Measurements from ENCODE around the gene PHF2.

GRCh38 chr9:93582115-93582514 is 5.7 kb downstream of the PHF2 start:
- TF ChIP-seq POLR2A (IDR thresholded peaks at IDR 0.05): no peak
- no peak for TF ChIP-seq CTCF (IDR thresholded peaks at IDR 0.05)
- no peak for TF ChIP-seq POLR2AphosphoS5 (IDR thresholded peaks at IDR 0.05; ENCODE audit: insufficient read depth in 1 of 2, low read depth in 1 of 2)

Measured in vagina (tissue), 2 donors.